PFSK-1 (cell line): Measurements from ENCODE around the gene SLC13A2.

Experiments used
- FOXP2 ChIP-seq: optimal IDR thresholded peaks from 2 replicates; pipeline ENCODE3; 2011; ENCODE audit warnings: borderline replicate concordance, control low read depth, inconsistent platforms; ENCODE audit not compliant: insufficient read depth; ENCODE audit errors: extremely low read length, extremely low read depth
- POLR2AphosphoS5 ChIP-seq: IDR thresholded peaks from 2 replicates; pipeline ENCODE4 v1.6.1; 2012; ENCODE audit warnings: low read depth, mild to moderate bottlenecking, control low read depth, low read length, moderate library complexity
- REST ChIP-seq, 2 experiments: IDR thresholded peaks; 2 replicates each; pipeline versions ENCODE4 v1.6.1 to v1.8.0; 2011 to 2012; ENCODE audit warnings: low read depth in 2 of 2, low read length in 2 of 2, control low read depth in 1 of 2, inconsistent platforms in 1 of 2, mild to moderate bottlenecking in 1 of 2, moderate library complexity in 1 of 2; ENCODE audit not compliant: insufficient read depth in 1 of 2
- SIN3A ChIP-seq: IDR thresholded peaks from 2 replicates; pipeline ENCODE4 v1.6.1; 2012; ENCODE audit warnings: mild to moderate bottlenecking, low read length, moderate library complexity, borderline replicate concordance; ENCODE audit not compliant: insufficient read depth
- TAF1 ChIP-seq: IDR thresholded peaks from 2 replicates; pipeline ENCODE4 v1.6.1; 2012; ENCODE audit warnings: low read length, control low read depth, borderline replicate concordance; ENCODE audit not compliant: insufficient read depth

Gene SLC13A2

GRCh38 chr17:28469376-28469775 is 4.1 kb upstream of the SLC13A2 start:
- TF ChIP-seq FOXP2 (no peak), TAF1 (no peak), REST (IDR thresholded peaks at IDR 0.05; ENCODE audit: insufficient read depth in 1 of 2, low read depth in 2 of 2, low read length in 2 of 2) (no peak), SIN3A (no peak), POLR2AphosphoS5 (no peak)

- TF ChIP-seq SIN3A = no peak
- TF ChIP-seq TAF1 = no peak
- TF ChIP-seq REST (IDR thresholded peaks at IDR 0.05; ENCODE audit: insufficient read depth in 1 of 2, low read depth in 2 of 2, low read length in 2 of 2) = no peak
- TF ChIP-seq FOXP2 = no peak
- no peak for TF ChIP-seq POLR2AphosphoS5
Observed at GRCh38 chr17:28470266-28470913, 3.1 kb upstream of the SLC13A2 start.

- no peak for TF ChIP-seq FOXP2
- TF ChIP-seq SIN3A = no peak
- no peak for TF ChIP-seq POLR2AphosphoS5
- no peak for TF ChIP-seq TAF1
- TF ChIP-seq REST (IDR thresholded peaks at IDR 0.05; ENCODE audit: insufficient read depth in 1 of 2, low read depth in 2 of 2, low read length in 2 of 2) = no peak
Observed at GRCh38 chr17:28470914-28471366, 2.5 kb upstream of the SLC13A2 start.

- no peak for TF ChIP-seq SIN3A
- TF ChIP-seq FOXP2 = no peak
- TF ChIP-seq REST (IDR thresholded peaks at IDR 0.05; ENCODE audit: insufficient read depth in 1 of 2, low read depth in 2 of 2, low read length in 2 of 2) = no peak
- no peak for TF ChIP-seq POLR2AphosphoS5
Observed at GRCh38 chr17:28471531-28472342, 1.7 kb upstream of the SLC13A2 start.
